ENCODE data around the gene DNAJC5. TPM values are rescaled to one million over a fixed set of nuclear protein-coding genes. Genes with fewer than 3 reads are reported as not detected.

Gene DNAJC5
- total and polyA plus RNA-seq, 9 of the 15 experiments (the other 6 are each of a cell fraction or from before 2014, with no cell fraction given) = 0.95 to 42.8 (median 23.4) TPM

DNA sequence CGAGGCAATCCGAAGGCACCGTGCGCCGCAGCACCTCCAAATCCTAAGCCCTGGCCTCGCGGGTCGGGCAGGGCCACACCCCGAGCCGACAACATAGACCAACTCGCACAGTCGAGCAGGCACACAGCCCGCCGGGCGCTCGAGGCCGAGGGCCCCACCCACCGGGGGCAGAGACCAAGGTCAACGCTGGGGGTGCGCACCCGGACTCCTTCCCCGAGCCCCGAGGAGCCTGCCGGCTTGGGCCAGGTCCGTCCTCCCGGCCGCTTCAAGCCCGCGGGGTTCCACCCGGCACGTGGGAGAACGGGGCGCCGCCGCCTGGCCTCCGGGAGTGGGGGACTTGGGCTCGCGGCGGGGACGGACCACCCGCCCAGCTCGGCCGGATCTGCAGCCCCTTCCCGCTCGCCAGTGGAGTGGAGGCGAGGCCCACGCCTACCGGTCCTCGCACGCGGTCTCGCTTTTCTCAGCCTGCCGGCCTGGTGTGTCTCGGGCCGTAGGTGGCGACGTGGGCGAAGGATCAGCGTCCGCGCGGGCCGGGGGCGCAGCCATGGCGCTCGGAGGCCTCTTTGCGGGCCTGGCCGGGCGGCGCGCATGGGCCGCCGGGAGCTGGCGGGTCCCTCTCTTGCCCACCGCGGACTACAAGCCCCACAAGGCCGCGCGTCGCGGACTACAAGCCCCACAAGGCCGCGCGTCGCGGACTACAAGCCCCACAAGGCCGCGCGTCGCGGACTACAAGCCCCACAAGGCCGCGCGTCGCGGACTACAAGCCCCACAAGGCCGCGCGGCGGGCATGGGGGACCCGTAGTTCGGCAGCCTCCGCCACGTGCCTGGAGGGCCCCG is 61.1 kb downstream of the DNAJC5 start, which contains the start of gene UCKL1 (continued):
- TF ChIP-seq, protein P1, sequence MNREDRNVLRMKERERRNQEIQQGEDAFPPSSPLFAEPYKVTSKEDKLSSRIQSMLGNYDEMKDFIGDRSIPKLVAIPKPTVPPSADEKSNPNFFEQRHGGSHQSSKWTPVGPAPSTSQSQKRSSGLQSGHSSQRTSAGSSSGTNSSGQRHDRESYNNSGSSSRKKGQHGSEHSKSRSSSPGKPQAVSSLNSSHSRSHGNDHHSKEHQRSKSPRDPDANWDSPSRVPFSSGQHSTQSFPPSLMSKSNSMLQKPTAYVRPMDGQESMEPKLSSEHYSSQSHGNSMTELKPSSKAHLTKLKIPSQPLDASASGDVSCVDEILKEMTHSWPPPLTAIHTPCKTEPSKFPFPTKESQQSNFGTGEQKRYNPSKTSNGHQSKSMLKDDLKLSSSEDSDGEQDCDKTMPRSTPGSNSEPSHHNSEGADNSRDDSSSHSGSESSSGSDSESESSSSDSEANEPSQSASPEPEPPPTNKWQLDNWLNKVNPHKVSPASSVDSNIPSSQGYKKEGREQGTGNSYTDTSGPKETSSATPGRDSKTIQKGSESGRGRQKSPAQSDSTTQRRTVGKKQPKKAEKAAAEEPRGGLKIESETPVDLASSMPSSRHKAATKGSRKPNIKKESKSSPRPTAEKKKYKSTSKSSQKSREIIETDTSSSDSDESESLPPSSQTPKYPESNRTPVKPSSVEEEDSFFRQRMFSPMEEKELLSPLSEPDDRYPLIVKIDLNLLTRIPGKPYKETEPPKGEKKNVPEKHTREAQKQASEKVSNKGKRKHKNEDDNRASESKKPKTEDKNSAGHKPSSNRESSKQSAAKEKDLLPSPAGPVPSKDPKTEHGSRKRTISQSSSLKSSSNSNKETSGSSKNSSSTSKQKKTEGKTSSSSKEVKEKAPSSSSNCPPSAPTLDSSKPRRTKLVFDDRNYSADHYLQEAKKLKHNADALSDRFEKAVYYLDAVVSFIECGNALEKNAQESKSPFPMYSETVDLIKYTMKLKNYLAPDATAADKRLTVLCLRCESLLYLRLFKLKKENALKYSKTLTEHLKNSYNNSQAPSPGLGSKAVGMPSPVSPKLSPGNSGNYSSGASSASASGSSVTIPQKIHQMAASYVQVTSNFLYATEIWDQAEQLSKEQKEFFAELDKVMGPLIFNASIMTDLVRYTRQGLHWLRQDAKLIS (CRISPR knock-in tag; IDR thresholded peaks at IDR 0.05) = peak; percentile 88
- TF ChIP-seq ATF1 (CRISPR knock-in tag; IDR thresholded peaks at IDR 0.05) = no peak
- peak; percentile 68 for TF ChIP-seq ATF1 (tag; IDR thresholded peaks at IDR 0.05)
- no peak; the same call in 1 of the 2 replicates for TF ChIP-seq BRD4 (IDR thresholded peaks at IDR 0.05)
- peak; percentile 34; the same call in 1 of the 2 replicates for TF ChIP-seq KLF6 (CRISPR knock-in tag; IDR thresholded peaks at IDR 0.05; ENCODE audit: borderline replicate concordance)
- TF ChIP-seq ZNF12 (CRISPR knock-in tag; IDR thresholded peaks at IDR 0.05) = no peak; the same call in 1 of the 2 replicates
- TF ChIP-seq, protein P2, sequence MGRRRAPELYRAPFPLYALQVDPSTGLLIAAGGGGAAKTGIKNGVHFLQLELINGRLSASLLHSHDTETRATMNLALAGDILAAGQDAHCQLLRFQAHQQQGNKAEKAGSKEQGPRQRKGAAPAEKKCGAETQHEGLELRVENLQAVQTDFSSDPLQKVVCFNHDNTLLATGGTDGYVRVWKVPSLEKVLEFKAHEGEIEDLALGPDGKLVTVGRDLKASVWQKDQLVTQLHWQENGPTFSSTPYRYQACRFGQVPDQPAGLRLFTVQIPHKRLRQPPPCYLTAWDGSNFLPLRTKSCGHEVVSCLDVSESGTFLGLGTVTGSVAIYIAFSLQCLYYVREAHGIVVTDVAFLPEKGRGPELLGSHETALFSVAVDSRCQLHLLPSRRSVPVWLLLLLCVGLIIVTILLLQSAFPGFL (CRISPR knock-in tag; IDR thresholded peaks at IDR 0.05) = peak; percentile 71; the same call in 1 of the 2 replicates
- TF ChIP-seq SAP30 (IDR thresholded peaks at IDR 0.05; ENCODE audit: borderline replicate concordance, insufficient read depth, low read depth, low read length, poor library complexity, severe bottlenecking) = peak; percentile 60
- TF ChIP-seq MTA3 (IDR thresholded peaks at IDR 0.05; ENCODE audit: borderline replicate concordance) = peak; percentile 67
- TF ChIP-seq, protein P3, sequence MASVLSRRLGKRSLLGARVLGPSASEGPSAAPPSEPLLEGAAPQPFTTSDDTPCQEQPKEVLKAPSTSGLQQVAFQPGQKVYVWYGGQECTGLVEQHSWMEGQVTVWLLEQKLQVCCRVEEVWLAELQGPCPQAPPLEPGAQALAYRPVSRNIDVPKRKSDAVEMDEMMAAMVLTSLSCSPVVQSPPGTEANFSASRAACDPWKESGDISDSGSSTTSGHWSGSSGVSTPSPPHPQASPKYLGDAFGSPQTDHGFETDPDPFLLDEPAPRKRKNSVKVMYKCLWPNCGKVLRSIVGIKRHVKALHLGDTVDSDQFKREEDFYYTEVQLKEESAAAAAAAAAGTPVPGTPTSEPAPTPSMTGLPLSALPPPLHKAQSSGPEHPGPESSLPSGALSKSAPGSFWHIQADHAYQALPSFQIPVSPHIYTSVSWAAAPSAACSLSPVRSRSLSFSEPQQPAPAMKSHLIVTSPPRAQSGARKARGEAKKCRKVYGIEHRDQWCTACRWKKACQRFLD (CRISPR knock-in tag; IDR thresholded peaks at IDR 0.05) = peak; percentile 98
- no peak for TF ChIP-seq POLR3A (IDR thresholded peaks at IDR 0.05; ENCODE audit: borderline replicate concordance, extremely low read depth, insufficient read depth, insufficient read length)
- TF ChIP-seq CC2D1A (IDR thresholded peaks at IDR 0.05) = no peak
- no peak for TF ChIP-seq ZKSCAN3 (CRISPR knock-in tag; IDR thresholded peaks at IDR 0.05)
- no peak for TF ChIP-seq ZNF253 (CRISPR knock-in tag; conservative IDR thresholded peaks at IDR 0.05)
- no peak for TF ChIP-seq XRCC4 (IDR thresholded peaks at IDR 0.05; ENCODE audit: extremely low read depth, insufficient read depth, insufficient read length)
- TF ChIP-seq ZNF263 (CRISPR knock-in tag; IDR thresholded peaks at IDR 0.05; ENCODE audit: borderline replicate concordance) = peak; percentile 70
- TF ChIP-seq ZNF239 (CRISPR knock-in tag; IDR thresholded peaks at IDR 0.05) = 0 out of 2 replicates have a peak, but pooled peaks have one; percentile 27
- peak; percentile 86; the same call in 1 of the 2 replicates for TF ChIP-seq ZNF282 (CRISPR knock-in tag; IDR thresholded peaks at IDR 0.05)
- TF ChIP-seq MCM5 (IDR thresholded peaks at IDR 0.05; ENCODE audit: low read depth) = no peak
- no peak for TF ChIP-seq ZNF24 (IDR thresholded peaks at IDR 0.05)
- peak; percentile 88 for TF ChIP-seq BHLHE40 (IDR thresholded peaks at IDR 0.05; ENCODE audit: low read length)
- TF ChIP-seq POLR2G (IDR thresholded peaks at IDR 0.05; ENCODE audit: low read depth, low read length) = peak; percentile 93
- no peak for TF ChIP-seq SMARCB1 (IDR thresholded peaks at IDR 0.05; ENCODE audit: insufficient read length, low read depth)
